Memory B cell (primary cell): ENCODE data around the gene GAB4.
"Not testable (repeated sequence)": the region's sequence is repeated elsewhere in the genome, so short reads cannot be mapped to it uniquely, and the experiment has no call there.

Source experiments
- ATAC-seq: fragments of 150-1000 bp; cut with Tn5 transposase; 2 replicates; pipeline ENCODE4 v1.10.0; 2021; ENCODE audit warnings: low read depth, mild to moderate bottlenecking, moderate library complexity
- DNase-seq, 2 donors: peaks; one replicate each; pipeline ENCODE4 v3.0.0; 2022; ENCODE audit warnings: low spot score in 2 of 2
- H3K27ac Mint-ChIP-seq: one replicate; pipeline ENCODE4 v1.8.0; 2022; ENCODE audit warnings: mild to moderate bottlenecking, moderate library complexity, mixed read lengths
- H3K27me3 Mint-ChIP-seq: one replicate; pipeline ENCODE4 v1.8.0; 2022; ENCODE audit warnings: mixed read lengths
- H3K36me3 Mint-ChIP-seq: one replicate; pipeline ENCODE4 v1.8.0; 2022; ENCODE audit warnings: mild to moderate bottlenecking, mixed read lengths
- H3K4me1 Mint-ChIP-seq: one replicate; pipeline ENCODE4 v1.8.0; 2022; ENCODE audit warnings: mixed read lengths
- H3K4me3 Mint-ChIP-seq: one replicate; pipeline ENCODE4 v1.8.0; 2022; ENCODE audit warnings: mild to moderate bottlenecking, moderate library complexity, mixed read lengths
- H3K9me3 Mint-ChIP-seq: one replicate; pipeline ENCODE4 v1.8.0; 2022; ENCODE audit warnings: mixed read lengths

Gene GAB4

GRCh38 chr22:17014101-17014440 is 6.0 kb upstream of the GAB4 start:
- H3K27ac Mint-ChIP-seq, H3K9me3 Mint-ChIP-seq, ATAC-seq, H3K4me1 Mint-ChIP-seq, DNase-seq, H3K4me3 Mint-ChIP-seq, H3K36me3 Mint-ChIP-seq: not testable (repeated sequence)
- peaks cover 14% of the 10 kb centered on the region for H3K27me3 Mint-ChIP-seq

- H3K4me3 Mint-ChIP-seq: no peak overlapping the region
Observed at GRCh38 chr22:17013396-17014100, 5.5 kb upstream of the GAB4 start.

DNA sequence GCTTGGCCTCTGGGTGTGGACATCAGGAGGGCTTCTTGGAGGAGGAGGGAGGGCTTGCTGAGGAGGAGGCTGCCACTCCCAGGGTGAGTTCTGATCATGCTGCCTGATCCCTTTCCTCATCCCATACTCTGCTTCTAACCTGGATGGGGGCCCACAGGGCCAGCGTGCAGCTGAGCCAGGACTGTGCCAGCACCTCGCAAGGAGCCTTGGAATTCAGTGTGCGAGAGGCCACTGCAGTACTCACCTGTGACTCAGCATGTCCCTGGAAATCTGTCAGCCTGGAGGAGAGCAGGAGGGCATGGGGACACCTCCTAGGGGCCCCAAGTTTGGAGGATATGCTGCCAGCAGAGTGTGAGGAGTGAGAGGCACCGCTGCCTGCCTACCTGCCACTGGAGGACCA is 4.2 kb upstream of the GAB4 start:
- Mint-ChIP-seq H3K4me1 (no peaks in the 10 kb centered on the region), H3K36me3 (no peaks in the 10 kb centered on the region), H3K27ac (no peak overlapping the region), H3K27me3 (peaks cover 16% of the 10 kb centered on the region), H3K9me3 (no peaks in the 10 kb centered on the region), H3K4me3 (no peak overlapping the region)
- DNase-seq (no peak), ATAC-seq (no peak)

More at GRCh38 chr22:17013396-17014100, 5.5 kb upstream of the GAB4 start:
- Mint-ChIP-seq H3K36me3 (no peaks in the 10 kb centered on the region), H3K9me3 (no peaks in the 10 kb centered on the region), H3K27ac (no peak overlapping the region), H3K27me3 (peaks cover 15% of the 10 kb centered on the region), H3K4me1 (no peaks in the 10 kb centered on the region)
- ATAC-seq (no peak), DNase-seq (no peak)

- Mint-ChIP-seq H3K36me3 (peaks cover 1% of the 10 kb centered on the region), H3K4me3 (no peak overlapping the region), H3K4me1 (no peaks in the 10 kb centered on the region), H3K27ac (no peak overlapping the region), H3K27me3 (peaks cover 24% of the 10 kb centered on the region), H3K9me3 (peaks cover 3% of the 10 kb centered on the region)
- DNase-seq: no peak
- no peak for ATAC-seq
Observed at GRCh38 chr22:17009640-17010291, 1.7 kb upstream of the GAB4 start.

DNA sequence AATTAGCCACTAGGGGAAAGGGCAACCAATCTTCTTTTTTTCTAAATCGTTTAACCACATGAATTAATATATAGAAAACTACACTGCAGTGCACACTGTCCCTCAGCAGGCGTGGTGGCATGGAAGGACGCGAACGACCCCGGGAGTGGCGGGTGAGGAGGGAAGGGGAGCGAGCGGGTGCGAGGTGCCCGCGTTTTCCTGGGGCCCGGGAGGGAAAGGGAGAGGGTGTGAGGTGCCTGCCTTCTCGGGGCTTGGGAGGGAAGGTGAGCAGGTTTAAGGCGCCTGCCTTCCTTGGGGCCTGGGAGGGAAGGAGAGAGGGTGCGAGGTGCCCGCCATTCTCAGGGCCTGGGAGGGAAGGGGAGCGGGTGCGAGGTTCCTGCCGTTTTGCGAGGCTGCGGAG is 765 bp downstream of the GAB4 start:
- DNase-seq: no peak
- H3K27me3 Mint-ChIP-seq: peaks cover 28% of the 10 kb centered on the region
- H3K36me3 Mint-ChIP-seq: peaks cover 5% of the 10 kb centered on the region
- no peak for ATAC-seq
- peaks cover 12% of the 10 kb centered on the region for H3K9me3 Mint-ChIP-seq
- H3K27ac Mint-ChIP-seq: no peak overlapping the region
- H3K4me1 Mint-ChIP-seq: no peaks in the 10 kb centered on the region
- H3K4me3 Mint-ChIP-seq: no peak overlapping the region

GRCh38 chr22:16989915-16990314 is 18.1 kb downstream of the GAB4 start:
- peaks cover 3% of the 10 kb centered on the region for H3K36me3 Mint-ChIP-seq
- ATAC-seq: no peak
- no peak overlapping the region for H3K27ac Mint-ChIP-seq
- peaks cover 19% of the 10 kb centered on the region for H3K27me3 Mint-ChIP-seq
- no peaks in the 10 kb centered on the region for H3K4me1 Mint-ChIP-seq
- peaks cover 3% of the 10 kb centered on the region for H3K9me3 Mint-ChIP-seq
- DNase-seq: no peak
- H3K4me3 Mint-ChIP-seq: no peak overlapping the region

DNA sequence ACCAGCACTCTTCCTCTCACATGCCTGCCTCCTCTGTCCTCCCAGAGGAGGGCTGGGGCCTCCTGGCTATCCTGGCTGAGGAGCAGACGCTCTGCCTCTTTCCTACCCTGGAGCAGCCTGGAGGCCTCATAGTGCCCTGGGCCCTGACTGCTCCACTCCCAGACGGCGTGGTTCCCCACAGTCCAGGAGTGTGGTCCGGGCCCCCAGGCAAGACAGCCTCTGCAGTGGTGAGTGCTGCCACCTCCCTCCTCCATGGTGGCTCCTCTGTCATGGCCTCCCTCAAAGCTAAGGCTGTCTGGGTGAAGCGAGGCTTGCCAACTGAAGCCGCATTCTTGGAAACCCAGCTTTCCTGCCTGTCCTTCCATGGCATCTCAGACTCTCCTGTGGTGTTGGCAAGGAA is 19.8 kb downstream of the GAB4 start:
- Mint-ChIP-seq H3K27me3 (peaks cover 19% of the 10 kb centered on the region), H3K4me3 (no peak overlapping the region), H3K27ac (no peak overlapping the region), H3K9me3 (peaks cover 9% of the 10 kb centered on the region), H3K36me3 (peaks cover 4% of the 10 kb centered on the region), H3K4me1 (no peaks in the 10 kb centered on the region)
- ATAC-seq: no peak
- DNase-seq: no peak

GRCh38 chr22:16987822-16988221 is 20.2 kb downstream of the GAB4 start:
- H3K4me3 Mint-ChIP-seq: no peak overlapping the region
- no peak overlapping the region for H3K27ac Mint-ChIP-seq
- peaks cover 4% of the 10 kb centered on the region for H3K36me3 Mint-ChIP-seq
- DNase-seq: no peak
- H3K9me3 Mint-ChIP-seq: peaks cover 11% of the 10 kb centered on the region
- no peaks in the 10 kb centered on the region for H3K4me1 Mint-ChIP-seq
- ATAC-seq: no peak
- H3K27me3 Mint-ChIP-seq: peaks cover 19% of the 10 kb centered on the region

DNA sequence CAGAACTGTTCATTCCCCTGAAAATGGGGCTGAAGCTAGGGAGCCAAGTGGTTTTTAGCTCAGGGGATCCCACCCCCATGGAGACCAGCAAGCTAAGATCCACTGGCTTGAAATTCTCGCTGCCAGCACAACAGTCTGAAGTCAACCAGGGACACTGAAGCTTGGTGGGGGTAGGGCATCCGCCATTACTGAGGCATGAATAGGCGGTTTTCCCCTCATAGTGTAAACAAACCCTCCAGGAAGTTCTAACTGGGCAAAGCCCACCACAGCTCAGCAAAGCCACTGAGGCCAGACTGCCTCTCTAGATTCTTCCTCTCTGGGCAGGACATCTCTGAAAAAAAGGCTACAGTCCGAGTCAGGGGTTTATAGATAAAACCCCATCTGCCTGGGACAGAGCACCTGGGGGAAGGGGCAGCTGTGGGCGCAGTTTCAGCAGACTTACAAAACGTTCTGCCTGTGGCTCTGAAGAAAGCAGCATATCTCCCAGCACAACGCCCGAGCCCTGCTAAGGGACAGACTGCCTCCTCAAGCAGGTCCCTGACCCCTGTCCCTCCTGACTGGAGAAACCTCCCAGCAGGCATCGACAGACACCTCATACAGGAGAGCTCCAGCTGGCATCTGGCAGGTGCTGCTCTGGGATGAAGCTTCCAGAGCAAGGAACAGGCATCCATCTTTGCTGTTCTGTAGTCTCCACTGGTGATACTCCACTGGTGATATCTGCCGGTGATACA is 32.7 kb downstream of the GAB4 start:
- Mint-ChIP-seq H3K4me3 (no peak overlapping the region), H3K9me3 (no peaks in the 10 kb centered on the region), H3K4me1 (no peaks in the 10 kb centered on the region), H3K27ac (no peak overlapping the region), H3K27me3 (peaks cover 25% of the 10 kb centered on the region), H3K36me3 (no peaks in the 10 kb centered on the region)
- DNase-seq (no peak), ATAC-seq (no peak)

- DNase-seq (no peak), ATAC-seq (no peak)
- Mint-ChIP-seq H3K4me3 (no peak overlapping the region), H3K9me3 (no peaks in the 10 kb centered on the region), H3K36me3 (no peaks in the 10 kb centered on the region), H3K4me1 (no peaks in the 10 kb centered on the region), H3K27ac (no peak overlapping the region), H3K27me3 (peaks cover 26% of the 10 kb centered on the region)
Observed at GRCh38 chr22:16974298-16975084, 33.5 kb downstream of the GAB4 start.

DNA sequence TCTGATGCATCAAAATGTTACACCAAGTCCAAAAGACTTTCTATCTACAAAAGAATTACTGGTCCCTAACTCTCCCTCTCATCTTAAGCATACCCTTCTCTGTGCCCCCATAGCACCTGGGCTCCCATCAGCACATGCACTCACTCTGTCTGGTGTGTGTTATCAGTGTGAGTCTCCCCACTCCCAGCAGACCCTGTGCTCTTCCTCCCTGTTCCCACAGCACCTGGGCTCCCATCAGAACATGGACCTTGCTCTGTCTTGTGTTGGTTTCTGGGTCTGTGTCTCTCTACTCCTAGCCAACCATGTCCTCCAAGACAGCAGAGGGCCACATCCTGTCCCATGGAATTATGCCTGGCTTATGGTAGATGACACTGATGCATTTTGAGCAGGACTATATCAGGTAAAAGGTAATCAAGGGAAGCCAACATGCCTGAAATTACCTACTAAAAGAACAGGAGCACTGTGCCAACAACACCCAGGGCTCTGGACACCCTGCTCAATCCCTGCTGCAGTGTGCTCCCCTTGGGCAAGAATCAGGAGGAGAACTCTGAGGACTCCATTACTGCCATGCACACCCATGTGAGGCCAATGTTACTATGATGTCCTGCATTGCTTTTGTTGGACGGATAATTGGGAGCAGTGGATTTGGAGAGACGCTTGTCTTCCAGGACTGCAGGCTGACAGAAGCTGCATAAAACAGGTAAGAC is 34.3 kb downstream of the GAB4 start:
- no peak overlapping the region for H3K4me3 Mint-ChIP-seq
- DNase-seq (no peak), ATAC-seq (no peak)
- no peaks in the 10 kb centered on the region for H3K36me3 Mint-ChIP-seq
- H3K27me3 Mint-ChIP-seq: peaks cover 27% of the 10 kb centered on the region
- H3K9me3 Mint-ChIP-seq: no peaks in the 10 kb centered on the region
- no peaks in the 10 kb centered on the region for H3K4me1 Mint-ChIP-seq
- H3K27ac Mint-ChIP-seq: no peak overlapping the region

- no peaks in the 10 kb centered on the region for H3K4me1 Mint-ChIP-seq
- H3K4me3 Mint-ChIP-seq: no peak overlapping the region
- H3K36me3 Mint-ChIP-seq: no peaks in the 10 kb centered on the region
- DNase-seq (no peak), ATAC-seq (no peak)
- no peaks in the 10 kb centered on the region for H3K9me3 Mint-ChIP-seq
- peaks cover 31% of the 10 kb centered on the region for H3K27me3 Mint-ChIP-seq
- no peak overlapping the region for H3K27ac Mint-ChIP-seq
Observed at GRCh38 chr22:16972311-16972710, 35.7 kb downstream of the GAB4 start.

GRCh38 chr22:16970446-16970845 is 37.6 kb downstream of the GAB4 start:
- H3K9me3 Mint-ChIP-seq: no peaks in the 10 kb centered on the region
- H3K27me3 Mint-ChIP-seq: peaks cover 26% of the 10 kb centered on the region
- no peak for ATAC-seq
- H3K27ac Mint-ChIP-seq: no peak overlapping the region
- no peak for DNase-seq
- H3K36me3 Mint-ChIP-seq: no peaks in the 10 kb centered on the region
- H3K4me1 Mint-ChIP-seq: no peaks in the 10 kb centered on the region
- H3K4me3 Mint-ChIP-seq: no peak overlapping the region
